LNCAP (cell line): ENCODE data around the gene MRPL46.

ENCODE experiments used
- TF ChIP-seq, protein P1 (sequence below): fragments of 450-650 bp; IDR thresholded peaks from 2 replicates; pipeline ENCODE4 v1.5.1; 2017; ENCODE audit warnings: mild to moderate bottlenecking

MRPL46 gene

DNA sequence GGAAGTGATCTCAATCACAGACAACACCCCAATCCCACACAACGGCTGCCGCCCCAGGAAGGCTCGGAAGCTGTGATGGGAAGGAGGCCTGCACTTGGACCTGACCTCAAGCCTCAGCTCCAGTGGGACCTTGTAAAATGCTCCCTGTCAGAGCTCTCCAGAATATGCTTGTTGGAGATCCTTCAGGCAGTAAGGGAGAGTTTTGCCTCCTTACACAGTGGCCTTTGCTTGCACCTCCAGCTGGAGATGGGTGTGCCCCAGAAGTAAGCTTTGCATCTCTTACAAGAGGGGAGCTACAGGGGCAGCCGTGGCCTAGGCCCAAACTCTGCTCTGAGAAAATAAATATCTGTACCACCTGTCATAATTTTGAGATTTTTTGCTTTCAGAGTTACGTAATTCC, 10.7 kb upstream of the MRPL46 start:
- TF ChIP-seq, protein P1, sequence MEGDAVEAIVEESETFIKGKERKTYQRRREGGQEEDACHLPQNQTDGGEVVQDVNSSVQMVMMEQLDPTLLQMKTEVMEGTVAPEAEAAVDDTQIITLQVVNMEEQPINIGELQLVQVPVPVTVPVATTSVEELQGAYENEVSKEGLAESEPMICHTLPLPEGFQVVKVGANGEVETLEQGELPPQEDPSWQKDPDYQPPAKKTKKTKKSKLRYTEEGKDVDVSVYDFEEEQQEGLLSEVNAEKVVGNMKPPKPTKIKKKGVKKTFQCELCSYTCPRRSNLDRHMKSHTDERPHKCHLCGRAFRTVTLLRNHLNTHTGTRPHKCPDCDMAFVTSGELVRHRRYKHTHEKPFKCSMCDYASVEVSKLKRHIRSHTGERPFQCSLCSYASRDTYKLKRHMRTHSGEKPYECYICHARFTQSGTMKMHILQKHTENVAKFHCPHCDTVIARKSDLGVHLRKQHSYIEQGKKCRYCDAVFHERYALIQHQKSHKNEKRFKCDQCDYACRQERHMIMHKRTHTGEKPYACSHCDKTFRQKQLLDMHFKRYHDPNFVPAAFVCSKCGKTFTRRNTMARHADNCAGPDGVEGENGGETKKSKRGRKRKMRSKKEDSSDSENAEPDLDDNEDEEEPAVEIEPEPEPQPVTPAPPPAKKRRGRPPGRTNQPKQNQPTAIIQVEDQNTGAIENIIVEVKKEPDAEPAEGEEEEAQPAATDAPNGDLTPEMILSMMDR, result no peak

DNA sequence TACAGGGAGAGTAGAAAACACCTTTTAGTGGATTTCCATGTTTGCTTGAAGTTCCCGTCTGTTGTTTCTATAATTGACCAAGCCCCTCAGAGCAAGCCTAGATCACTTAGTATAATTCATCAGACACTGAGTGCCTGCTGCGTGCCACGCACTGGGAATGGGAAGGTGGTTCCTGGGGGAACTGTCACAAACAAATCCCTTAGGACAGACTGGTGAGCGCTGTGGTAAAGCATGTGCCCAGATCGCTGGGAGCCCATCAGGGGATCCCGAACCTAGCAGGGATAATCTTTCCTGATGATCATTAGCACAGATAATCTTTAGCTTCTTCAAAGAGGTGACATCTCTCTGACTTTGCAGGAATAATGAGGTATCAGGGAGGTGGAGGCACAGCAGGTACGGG, 9.9 kb upstream of the MRPL46 start:
- TF ChIP-seq, protein P1, result no peak

DNA sequence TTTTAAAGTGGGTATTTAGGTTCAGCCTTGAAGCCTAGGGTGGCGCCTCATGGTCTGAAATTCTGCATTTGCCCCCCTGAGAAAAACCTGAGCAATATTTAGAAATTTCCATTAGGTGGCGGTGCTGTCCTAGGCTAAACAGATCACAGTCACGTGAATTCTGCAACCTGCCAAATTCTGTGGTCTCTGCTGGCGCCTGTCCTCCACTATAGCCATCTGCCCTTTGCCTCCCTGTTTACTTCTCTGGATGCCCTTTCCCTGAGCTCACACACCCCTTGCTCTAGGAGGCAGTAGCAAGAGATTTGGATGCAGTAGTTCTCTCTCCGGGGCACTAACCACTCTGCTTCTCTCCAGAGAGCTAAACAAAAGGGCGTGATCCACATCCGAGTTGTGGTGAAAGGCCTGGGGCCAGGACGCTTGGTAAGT, 9.5 kb upstream of the MRPL46 start:
- TF ChIP-seq, protein P1, result peak; percentile 68

DNA sequence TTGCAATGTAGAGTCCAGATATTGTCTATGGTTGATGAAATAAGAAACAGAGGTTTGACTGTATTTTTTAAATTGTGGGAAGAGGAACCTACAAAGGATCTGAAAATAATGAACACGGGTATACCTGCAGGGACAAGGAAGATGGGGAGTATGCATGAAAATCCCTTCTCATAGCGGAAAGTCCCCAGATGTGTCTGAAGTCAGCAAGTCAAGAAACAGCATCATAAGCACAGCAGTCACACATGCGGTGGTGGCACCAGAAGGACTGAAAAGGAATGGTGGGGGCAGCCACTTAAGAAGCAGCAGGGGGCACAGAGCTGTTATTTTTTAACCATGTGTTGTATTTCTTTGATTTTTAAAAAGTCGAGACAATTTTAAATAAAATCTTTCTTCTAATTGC, 5.0 kb upstream of the MRPL46 start:
- TF ChIP-seq, protein P1, result no peak

DNA sequence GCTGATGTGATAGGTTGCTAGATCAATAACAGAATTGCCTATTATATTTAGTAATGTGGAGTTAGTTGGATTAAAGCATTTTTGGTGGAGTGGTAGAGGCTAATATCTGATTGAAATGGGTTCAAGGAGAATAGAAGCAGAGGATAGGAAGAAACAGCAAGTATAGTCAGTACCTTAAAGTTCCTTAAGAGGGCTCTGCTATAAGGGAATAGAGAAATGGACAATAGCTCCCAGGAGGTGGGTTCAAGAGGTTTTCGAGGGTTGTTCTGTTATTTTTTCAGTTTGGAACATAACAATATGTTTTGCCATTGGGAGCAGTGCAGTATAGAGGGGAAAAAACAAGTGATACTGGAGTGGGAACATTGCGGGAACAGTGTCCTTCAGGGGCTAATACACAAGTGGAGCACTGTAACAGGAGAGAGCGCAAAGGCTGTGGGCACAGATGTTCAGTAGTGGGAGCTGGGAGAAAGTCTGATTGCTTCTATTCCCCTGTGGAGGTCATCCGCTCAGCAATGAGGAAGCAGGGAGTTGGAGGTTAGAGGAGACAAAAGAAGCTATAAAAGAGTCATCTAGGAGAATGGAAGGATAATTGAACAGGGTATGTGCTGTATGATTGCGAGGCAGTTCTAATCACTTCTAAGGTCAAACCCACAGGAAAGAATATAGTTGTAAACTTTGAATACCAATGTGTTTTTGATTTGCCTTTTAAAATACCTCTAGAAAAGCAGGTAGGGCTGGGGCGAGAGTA, 3.6 kb upstream of the MRPL46 start:
- TF ChIP-seq, protein P1, result no peak

DNA sequence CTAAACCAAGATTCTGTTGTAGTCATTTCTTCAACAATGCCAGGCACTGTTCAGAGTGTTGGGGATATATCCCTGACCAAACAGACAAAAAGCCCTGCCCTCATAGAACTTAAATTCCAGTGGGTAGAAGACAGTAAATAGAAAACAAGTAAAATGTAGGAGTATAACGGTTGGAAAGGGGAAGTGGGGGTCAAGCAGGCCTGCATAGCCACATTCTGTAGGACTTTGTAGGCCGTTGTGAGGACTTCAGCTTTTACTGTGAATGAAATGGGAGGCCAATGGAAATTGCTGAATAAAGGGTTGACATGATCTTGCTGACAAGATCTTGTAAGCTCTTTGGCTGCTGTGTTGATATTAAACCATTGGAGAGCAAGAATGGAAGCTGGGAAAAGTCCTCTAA, 2.1 kb upstream of the MRPL46 start:
- TF ChIP-seq, protein P1, result no peak

DNA sequence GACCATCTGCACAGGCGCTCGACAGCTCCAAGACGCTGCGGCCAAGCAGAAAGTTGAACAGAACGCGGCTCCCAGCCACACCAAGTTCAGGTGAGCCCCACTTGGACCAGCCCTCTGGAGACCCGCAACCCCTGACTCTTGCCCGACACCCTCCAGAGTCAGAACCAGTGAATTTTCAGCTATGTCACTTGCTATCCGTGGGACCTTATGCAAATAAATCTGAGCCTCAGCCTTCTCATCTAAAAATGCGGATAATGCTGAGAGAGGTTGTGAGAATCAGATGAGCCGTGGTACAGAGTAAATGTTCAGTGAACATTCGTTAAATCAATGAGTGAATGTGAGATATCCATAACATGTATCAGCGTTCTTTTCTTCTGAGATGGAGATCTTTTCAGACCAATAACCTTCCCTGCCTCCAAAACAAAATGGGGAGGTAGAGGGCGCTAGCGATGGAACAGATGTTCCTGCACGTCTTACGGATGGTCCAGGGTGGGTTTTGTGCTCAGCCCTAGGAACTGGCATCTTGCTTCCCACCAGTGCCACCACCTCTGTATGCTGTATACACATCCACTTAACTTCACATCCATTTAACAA, 844 bp upstream of the MRPL46 start:
- TF ChIP-seq, protein P1, result peak; percentile 49
